HCT116 (cell line): Measurements from ENCODE around the gene CAGE1.

Experiments used
- CEBPB ChIP-seq: IDR thresholded peaks from 2 replicates; pipeline ENCODE4 v1.6.1; 2012; ENCODE audit warnings: low read depth
- CTCF ChIP-seq, 3 experiments: fragments of 200-600 bp in 1 of 3; sonication (generic) in 1 of 3; IDR thresholded peaks in 2 of 3; conservative IDR thresholded peaks in 1 of 3; 2 replicates each; pipeline ENCODE4 v1.5.1; 2012 to 2017; ENCODE audit warnings: low read depth in 2 of 3, low read length in 2 of 3, antibody characterized with exemption in 1 of 3, borderline replicate concordance in 1 of 3, control low read depth in 1 of 3, mild to moderate bottlenecking in 1 of 3, mixed read lengths in 1 of 3, mixed run types in 1 of 3, moderate library complexity in 1 of 3; ENCODE audit not compliant: insufficient read depth in 1 of 3
- EGR1 ChIP-seq: IDR thresholded peaks from 2 replicates; pipeline ENCODE4 v1.6.1; 2012; ENCODE audit warnings: low read depth
- ELF1 ChIP-seq: IDR thresholded peaks from 2 replicates; pipeline ENCODE4 v1.6.1; 2012; ENCODE audit warnings: low read depth, borderline replicate concordance
- EZH2 ChIP-seq: fragments of 200-600 bp; sonication (generic); IDR thresholded peaks from 2 replicates; pipeline ENCODE4 v1.6.1; 2017; ENCODE audit warnings: antibody characterized with exemption, mixed run types
- EZH2phosphoT487 ChIP-seq: fragments of 200-600 bp; IDR thresholded peaks from 2 replicates; pipeline ENCODE4 v1.6.1; 2018; ENCODE audit warnings: antibody characterized with exemption, borderline replicate concordance
- POLR2A ChIP-seq: IDR thresholded peaks from 2 replicates; pipeline ENCODE4 v1.7.0; 2011; ENCODE audit warnings: borderline replicate concordance; ENCODE audit not compliant: insufficient read depth, insufficient read length; ENCODE audit errors: extremely low read depth
- POLR2AphosphoS5 ChIP-seq: IDR thresholded peaks from 2 replicates; pipeline ENCODE4 v1.6.1; 2011; ENCODE audit warnings: mild to moderate bottlenecking, low read depth, low read length, moderate library complexity
- REST ChIP-seq: IDR thresholded peaks from 2 replicates; pipeline ENCODE4 v1.6.1; 2012; ENCODE audit warnings: low read depth
- SP1 ChIP-seq: IDR thresholded peaks from 2 replicates; pipeline ENCODE4 v1.6.1; 2012; ENCODE audit warnings: low read depth
- TCF7L2 ChIP-seq: IDR thresholded peaks from 2 replicates; pipeline ENCODE4 v1.7.0; 2011; ENCODE audit warnings: borderline replicate concordance, inconsistent platforms; ENCODE audit not compliant: insufficient read depth, insufficient read length; ENCODE audit errors: extremely low read depth

- TF ChIP-seq SP1 (no peak), CTCF (IDR thresholded peaks at IDR 0.05 in 2 of 3, conservative IDR thresholded peaks at IDR 0.05 in 1 of 3; ENCODE audit: borderline replicate concordance in 1 of 3, insufficient read depth in 1 of 3, low read depth in 2 of 3, low read length in 2 of 3) (no peak), CEBPB (no peak), POLR2A (no peak), ELF1 (no peak), REST (no peak), EZH2 (no peak), POLR2AphosphoS5 (no peak), EZH2phosphoT487 (no peak), EGR1 (no peak), TCF7L2 (no peak)
Observed at GRCh38 chr6:7417684-7418083, 28.1 kb upstream of the CAGE1 start.
